ENCODE measurements around the gene EID3. TPM values are rescaled to one million over a fixed set of nuclear protein-coding genes. Genes with fewer than 3 reads are reported as not detected.

EID3 gene
- total and polyA plus RNA-seq, 10 of the 15 experiments (the other 5 are each of a cell fraction or from before 2014, with no cell fraction given), result 0.92 to 7.0 (median 4.3) TPM

GRCh38 chr12:104312654-104313053 lies 9.1 kb downstream of the EID3 start:
- Histone ChIP-seq H4K20me1 (ENCODE audit: control insufficient read depth, insufficient read depth) (no peaks in the 10 kb centered on the region), H3K4me1 (ENCODE audit: control insufficient read depth, insufficient read depth, low read length) (no peaks in the 10 kb centered on the region), H3K9ac (ENCODE audit: control insufficient read depth, insufficient read depth, low read length) (no peak overlapping the region), H3K36me3 (ENCODE audit: control insufficient read depth in 2 of 2, insufficient read depth in 2 of 2, low read length in 1 of 2) (peaks cover 8 to 25% of the 10 kb centered on the region in 2 experiments), H3K4me3 (no peak overlapping the region), H3K4me2 (ENCODE audit: control insufficient read depth, insufficient read depth) (no peak overlapping the region), H3K27me3 (replicated peaks in 1 of 2; ENCODE audit: control insufficient read depth in 2 of 2, insufficient read depth in 2 of 2, low read length in 1 of 2) (no peaks in the 10 kb centered on the region), H3K79me2 (ENCODE audit: control insufficient read depth, insufficient read depth, low read length) (peaks cover 11% of the 10 kb centered on the region), H2AFZ (ENCODE audit: control insufficient read depth, low read depth, low read length) (no peak overlapping the region), H3K9me3 (replicated peaks; ENCODE audit: control insufficient read depth, insufficient read depth, low read length) (no peaks in the 10 kb centered on the region), H3K27ac (ENCODE audit: control insufficient read depth, insufficient read depth) (no peak overlapping the region)
- in situ Hi-C loops (cut with MboI), result no loop called here
- RAD21 ChIA-PET (ENCODE audit: unreplicated experiment), result interaction anchor here (0.6 kb wide), 1 partner anchor 920 kb away, joined by 3 read pairs; no protein-coding TSS in a partner anchor
- POLR2A ChIA-PET, result no interaction called here
- CTCF ChIA-PET, result interaction anchor here (1.3 kb wide), 1 partner anchor 32 kb away, joined by 4 read pairs; no protein-coding TSS in a partner anchor
- SMC1A ChIA-PET (ENCODE audit: uncharacterized antibody, unreplicated experiment), result interaction anchor here (1.0 to 2.0 kb wide), 3 partner anchors 9 to 24 kb away, joined by 3 to 6 read pairs (median 4); partner anchors contain the start of gene EID3
- no TSS peak for BruUV-seq (replicated peaks)
- 96% methylated on average over 1 of the region's 1 CpG for WGBS (ENCODE audit: insufficient coverage, insufficient replicate concordance, low lambda C conversion rate, missing lambda C conversion rate)
- DNase-seq (ENCODE audit: low read depth, low spot score) (no peak), FAIRE-seq (no peak), ATAC-seq (no peak)
- TF ChIP-seq CREM (IDR thresholded peaks at IDR 0.05; ENCODE audit: low read depth) (no peak), ASH2L (IDR thresholded peaks at IDR 0.05; ENCODE audit: borderline replicate concordance, low read depth) (no peak), HDAC2 (IDR thresholded peaks at IDR 0.05) (no peak), RELA (IDR thresholded peaks at IDR 0.05; ENCODE audit: borderline replicate concordance, partially characterized antibody) (no peak), E4F1 (IDR thresholded peaks at IDR 0.05; ENCODE audit: borderline replicate concordance, partially characterized antibody) (no peak)
- intact Hi-C loops (cut with micrococcal nuclease; ENCODE audit: unreplicated experiment), result no loop called here

All from GM12878 (cell line).